ENCODE measurements around the gene ZNF155.

Gene ZNF155

GRCh38 chr19:43960411-43960810, 23.6 kb upstream of the ZNF155 start:
- no peaks in the 10 kb centered on the region for H3K27me3 ChIP-seq (ENCODE audit: control insufficient read depth, insufficient read depth, low read length)
- no peak overlapping the region for H3K27ac ChIP-seq (ENCODE audit: low read depth, low read length)
- H3K4me1 ChIP-seq (ENCODE audit: control insufficient read depth, insufficient read depth, low read length), result no peaks in the 10 kb centered on the region
- peaks cover 18% of the 10 kb centered on the region for H3K36me3 ChIP-seq (ENCODE audit: control insufficient read depth, insufficient read depth, low read length)
- no peak overlapping the region for H3K9ac ChIP-seq (ENCODE audit: low read length)
- H3K4me3 ChIP-seq (ENCODE audit: low read length), result peak overlapping the region; percentile 10

- Histone ChIP-seq H3K4me1 (ENCODE audit: control insufficient read depth, insufficient read depth, low read length) (no peaks in the 10 kb centered on the region), H3K27ac (ENCODE audit: low read depth, low read length) (no peak overlapping the region), H3K36me3 (ENCODE audit: control insufficient read depth, insufficient read depth, low read length) (peaks cover 48% of the 10 kb centered on the region), H3K27me3 (ENCODE audit: control insufficient read depth, insufficient read depth, low read length) (no peaks in the 10 kb centered on the region), H3K4me3 (ENCODE audit: low read length) (no peak overlapping the region), H3K9ac (ENCODE audit: low read length) (no peak overlapping the region)
These were observed 17.8 kb upstream of the ZNF155 start for GRCh38 chr19:43966079-43966694.

- H3K4me1 ChIP-seq (ENCODE audit: control insufficient read depth, insufficient read depth, low read length), result no peaks in the 10 kb centered on the region
- no peaks in the 10 kb centered on the region for H3K27me3 ChIP-seq (ENCODE audit: control insufficient read depth, insufficient read depth, low read length)
- no peak overlapping the region for H3K4me3 ChIP-seq (ENCODE audit: low read length)
These were observed 7.3 kb upstream of the ZNF155 start for GRCh38 chr19:43976732-43977131.

GRCh38 chr19:43983544-43983911, 460 bp upstream of the ZNF155 start:
- H3K27ac ChIP-seq (ENCODE audit: low read depth, low read length), result peak overlapping the region; percentile 83

More at GRCh38 chr19:43976732-43977131, 7.3 kb upstream of the ZNF155 start:
- no peaks in the 10 kb centered on the region for H3K36me3 ChIP-seq (ENCODE audit: control insufficient read depth, insufficient read depth, low read length)
- no peak overlapping the region for H3K9ac ChIP-seq (ENCODE audit: low read length)
- no peak overlapping the region for H3K27ac ChIP-seq (ENCODE audit: low read depth, low read length)

GRCh38 chr19:43984687-43985000, 656 bp downstream of the ZNF155 start:
- Histone ChIP-seq H3K27ac (ENCODE audit: low read depth, low read length) (no peak overlapping the region), H3K36me3 (ENCODE audit: control insufficient read depth, insufficient read depth, low read length) (peaks cover 7% of the 10 kb centered on the region), H3K4me3 (ENCODE audit: low read length) (peak overlapping the region; percentile 93), H3K4me1 (ENCODE audit: control insufficient read depth, insufficient read depth, low read length) (peaks cover 3% of the 10 kb centered on the region), H3K27me3 (ENCODE audit: control insufficient read depth, insufficient read depth, low read length) (no peaks in the 10 kb centered on the region), H3K9ac (ENCODE audit: low read length) (no peak overlapping the region)

More at GRCh38 chr19:43983544-43983911, 460 bp upstream of the ZNF155 start:
- peak overlapping the region; percentile 93 for H3K4me3 ChIP-seq (ENCODE audit: low read length)
- no peaks in the 10 kb centered on the region for H3K27me3 ChIP-seq (ENCODE audit: control insufficient read depth, insufficient read depth, low read length)
- peaks cover 3% of the 10 kb centered on the region for H3K4me1 ChIP-seq (ENCODE audit: control insufficient read depth, insufficient read depth, low read length)
- peaks cover 3% of the 10 kb centered on the region for H3K36me3 ChIP-seq (ENCODE audit: control insufficient read depth, insufficient read depth, low read length)
- H3K9ac ChIP-seq (ENCODE audit: low read length), result no peak overlapping the region

- no peak overlapping the region for H3K27ac ChIP-seq (ENCODE audit: low read depth, low read length)
- H3K9ac ChIP-seq (ENCODE audit: low read length), result no peak overlapping the region
- H3K27me3 ChIP-seq (ENCODE audit: control insufficient read depth, insufficient read depth, low read length), result no peaks in the 10 kb centered on the region
- H3K4me1 ChIP-seq (ENCODE audit: control insufficient read depth, insufficient read depth, low read length), result no peaks in the 10 kb centered on the region
- H3K36me3 ChIP-seq (ENCODE audit: control insufficient read depth, insufficient read depth, low read length), result peaks cover 18% of the 10 kb centered on the region
- no peak overlapping the region for H3K4me3 ChIP-seq (ENCODE audit: low read length)
These were observed 13.8 kb downstream of the ZNF155 start for GRCh38 chr19:43997631-43998290.

GRCh38 chr19:44002212-44002565, 18.2 kb downstream of the ZNF155 start:
- Histone ChIP-seq H3K27ac (ENCODE audit: low read depth, low read length) (peak overlapping the region; percentile 56), H3K27me3 (ENCODE audit: control insufficient read depth, insufficient read depth, low read length) (no peaks in the 10 kb centered on the region), H3K36me3 (ENCODE audit: control insufficient read depth, insufficient read depth, low read length) (peaks cover 9% of the 10 kb centered on the region), H3K4me3 (ENCODE audit: low read length) (peak overlapping the region; percentile 97), H3K9ac (ENCODE audit: low read length) (peak overlapping the region; percentile 42), H3K4me1 (ENCODE audit: control insufficient read depth, insufficient read depth, low read length) (peaks cover 5% of the 10 kb centered on the region)

GRCh38 chr19:44002566-44003460, 18.8 kb downstream of the ZNF155 start, which contains the start of gene ZNF230:
ZNF230 (plus strand) TSS chr19:44002957; CDS start chr19:44007079, 4,122 bp downstream.
- peak within 1 kb of the TSS; percentile 81 for H3K9ac ChIP-seq (ENCODE audit: low read length)

GRCh38 chr19:44003461-44004009, 19.5 kb downstream of the ZNF155 start:
- Histone ChIP-seq H3K9ac (ENCODE audit: low read length) (peak overlapping the region; percentile 81), H3K4me3 (ENCODE audit: low read length) (peak overlapping the region; percentile 97), H3K4me1 (ENCODE audit: control insufficient read depth, insufficient read depth, low read length) (peaks cover 5% of the 10 kb centered on the region), H3K27me3 (ENCODE audit: control insufficient read depth, insufficient read depth, low read length) (no peaks in the 10 kb centered on the region), H3K36me3 (ENCODE audit: control insufficient read depth, insufficient read depth, low read length) (peaks cover 21% of the 10 kb centered on the region), H3K27ac (ENCODE audit: low read depth, low read length) (no peak overlapping the region)

More at GRCh38 chr19:44002566-44003460, 18.8 kb downstream of the ZNF155 start, which contains the start of gene ZNF230:
- peak within 1 kb of the TSS; percentile 72 for H3K27ac ChIP-seq (ENCODE audit: low read depth, low read length)
- H3K4me1 ChIP-seq (ENCODE audit: control insufficient read depth, insufficient read depth, low read length), result peaks cover 5% of the 10 kb centered on the region
- H3K27me3 ChIP-seq (ENCODE audit: control insufficient read depth, insufficient read depth, low read length), result no peaks in the 10 kb centered on the region
- peaks cover 16% of the 10 kb centered on the region for H3K36me3 ChIP-seq (ENCODE audit: control insufficient read depth, insufficient read depth, low read length)
- peak within 1 kb of the TSS; percentile 97 for H3K4me3 ChIP-seq (ENCODE audit: low read length)

- Histone ChIP-seq H3K36me3 (ENCODE audit: control insufficient read depth, insufficient read depth, low read length) (peaks cover 43% of the 10 kb centered on the region), H3K4me3 (ENCODE audit: low read length) (no peak overlapping the region), H3K9ac (ENCODE audit: low read length) (no peak overlapping the region), H3K27me3 (ENCODE audit: control insufficient read depth, insufficient read depth, low read length) (no peaks in the 10 kb centered on the region), H3K27ac (ENCODE audit: low read depth, low read length) (no peak overlapping the region), H3K4me1 (ENCODE audit: control insufficient read depth, insufficient read depth, low read length) (peaks cover 5% of the 10 kb centered on the region)
These were observed 22.0 kb downstream of the ZNF155 start for GRCh38 chr19:44005973-44006372.

- Histone ChIP-seq H3K27ac (ENCODE audit: low read depth, low read length) (no peak overlapping the region), H3K4me1 (ENCODE audit: control insufficient read depth, insufficient read depth, low read length) (peaks cover 5% of the 10 kb centered on the region), H3K9ac (ENCODE audit: low read length) (no peak overlapping the region), H3K27me3 (ENCODE audit: control insufficient read depth, insufficient read depth, low read length) (no peaks in the 10 kb centered on the region), H3K36me3 (ENCODE audit: control insufficient read depth, insufficient read depth, low read length) (peaks cover 53% of the 10 kb centered on the region), H3K4me3 (ENCODE audit: low read length) (no peak overlapping the region)
These were observed 23.5 kb downstream of the ZNF155 start for GRCh38 chr19:44007473-44007872.

- no peaks in the 10 kb centered on the region for H3K4me1 ChIP-seq (ENCODE audit: control insufficient read depth, insufficient read depth, low read length)
- H3K4me3 ChIP-seq (ENCODE audit: low read length), result no peak overlapping the region
- H3K27ac ChIP-seq (ENCODE audit: low read depth, low read length), result no peak overlapping the region
- no peaks in the 10 kb centered on the region for H3K27me3 ChIP-seq (ENCODE audit: control insufficient read depth, insufficient read depth, low read length)
- no peak overlapping the region for H3K9ac ChIP-seq (ENCODE audit: low read length)
- H3K36me3 ChIP-seq (ENCODE audit: control insufficient read depth, insufficient read depth, low read length), result peaks cover 49% of the 10 kb centered on the region
These were observed 26.5 kb downstream of the ZNF155 start for GRCh38 chr19:44010468-44010867.

Measured in rectal smooth muscle tissue (tissue), 1 donor.